Central memory CD8-positive, alpha-beta T cell (primary cell): Measurements from ENCODE around the gene SLA2.
"Not testable (repeated sequence)": the region's sequence is repeated elsewhere in the genome, so short reads cannot be mapped to it uniquely, and the experiment has no call there.

Experiments used
- ATAC-seq: fragments of 150-1000 bp; cut with Tn5 transposase; replicated peaks from 2 replicates; pipeline ENCODE4 v1.10.0; 2022; ENCODE audit warnings: mild to moderate bottlenecking, moderate FRiP score, moderate number of reproducible peaks; ENCODE audit not compliant: poor library complexity, severe bottlenecking; ENCODE audit errors: extremely low read depth
- DNase-seq, 2 donors: peaks; one replicate each; pipeline ENCODE4 v3.0.0; 2021; ENCODE audit warnings: low spot score in 2 of 2
- H3K27ac Mint-ChIP-seq: one replicate; pipeline ENCODE4 v1.8.0; 2022; ENCODE audit warnings: low read depth, mild to moderate bottlenecking, moderate library complexity, mixed read lengths
- H3K27me3 Mint-ChIP-seq: one replicate; pipeline ENCODE4 v1.8.0; 2022; ENCODE audit warnings: mixed read lengths
- H3K36me3 Mint-ChIP-seq: one replicate; pipeline ENCODE4 v1.8.0; 2022; ENCODE audit warnings: mild to moderate bottlenecking, moderate library complexity, mixed read lengths; ENCODE audit not compliant: insufficient read depth
- H3K4me1 Mint-ChIP-seq: one replicate; pipeline ENCODE4 v1.8.0; 2022; ENCODE audit warnings: mixed read lengths
- H3K4me3 Mint-ChIP-seq: one replicate; pipeline ENCODE4 v1.8.0; 2022; ENCODE audit warnings: mild to moderate bottlenecking, moderate library complexity, mixed read lengths
- H3K9me3 Mint-ChIP-seq: one replicate; pipeline ENCODE4 v1.8.0; 2022; ENCODE audit warnings: mixed read lengths

The SLA2 gene

DNA sequence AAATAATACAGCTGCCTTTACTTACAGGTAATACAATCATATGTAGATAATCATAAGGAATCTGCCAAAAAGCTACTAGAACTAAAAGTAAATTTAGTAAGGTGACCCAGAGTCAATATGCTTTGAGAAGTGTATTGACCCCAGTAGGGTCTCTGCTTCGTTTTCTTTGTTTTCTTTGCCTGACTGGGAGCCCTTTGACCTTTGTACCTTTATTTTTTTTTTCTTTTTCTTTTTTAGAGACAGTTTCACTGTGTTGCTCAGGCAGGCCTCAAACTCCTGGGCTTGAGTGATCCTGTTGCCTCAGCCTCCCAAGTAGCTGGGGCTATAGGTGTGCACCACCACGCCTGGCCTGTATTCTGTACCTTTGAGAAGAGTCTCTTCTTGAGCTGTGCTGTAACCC, 22.6 kb downstream of the SLA2 start:
- H3K27ac Mint-ChIP-seq, result peak overlapping the region; percentile 64
- no peaks in the 10 kb centered on the region for H3K9me3 Mint-ChIP-seq
- H3K4me1 Mint-ChIP-seq, result peaks cover 39% of the 10 kb centered on the region
- peaks cover 57% of the 10 kb centered on the region for H3K36me3 Mint-ChIP-seq
- ATAC-seq (no peak), DNase-seq (no peak)
- no peak overlapping the region for H3K4me3 Mint-ChIP-seq
- no peaks in the 10 kb centered on the region for H3K27me3 Mint-ChIP-seq

DNA sequence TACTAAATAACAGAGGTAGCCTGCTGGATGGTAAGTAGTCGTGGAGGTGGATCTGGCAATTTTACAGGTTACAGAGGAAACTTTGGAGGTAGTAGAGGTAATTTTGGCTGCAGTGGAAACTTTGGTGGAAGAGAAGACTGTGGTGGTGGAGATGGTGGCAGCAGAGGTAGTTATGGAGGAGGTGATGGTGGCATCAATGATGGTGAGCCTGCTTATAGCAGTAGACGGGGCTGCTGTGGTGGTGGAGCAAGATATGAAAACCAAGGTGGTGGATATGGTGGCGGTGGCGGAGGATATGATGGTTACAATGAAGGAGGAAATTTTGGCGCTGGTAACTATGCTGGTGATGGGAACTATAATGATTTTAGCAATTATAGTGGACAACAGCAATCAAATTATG, 25.1 kb downstream of the SLA2 start:
- ATAC-seq (no peak), DNase-seq (no peak)
- no peak overlapping the region for H3K4me3 Mint-ChIP-seq
- no peaks in the 10 kb centered on the region for H3K9me3 Mint-ChIP-seq
- H3K27ac Mint-ChIP-seq, result peak overlapping the region; percentile 17
- H3K4me1 Mint-ChIP-seq, result peaks cover 25% of the 10 kb centered on the region
- no peaks in the 10 kb centered on the region for H3K27me3 Mint-ChIP-seq
- H3K36me3 Mint-ChIP-seq, result peaks cover 36% of the 10 kb centered on the region

DNA sequence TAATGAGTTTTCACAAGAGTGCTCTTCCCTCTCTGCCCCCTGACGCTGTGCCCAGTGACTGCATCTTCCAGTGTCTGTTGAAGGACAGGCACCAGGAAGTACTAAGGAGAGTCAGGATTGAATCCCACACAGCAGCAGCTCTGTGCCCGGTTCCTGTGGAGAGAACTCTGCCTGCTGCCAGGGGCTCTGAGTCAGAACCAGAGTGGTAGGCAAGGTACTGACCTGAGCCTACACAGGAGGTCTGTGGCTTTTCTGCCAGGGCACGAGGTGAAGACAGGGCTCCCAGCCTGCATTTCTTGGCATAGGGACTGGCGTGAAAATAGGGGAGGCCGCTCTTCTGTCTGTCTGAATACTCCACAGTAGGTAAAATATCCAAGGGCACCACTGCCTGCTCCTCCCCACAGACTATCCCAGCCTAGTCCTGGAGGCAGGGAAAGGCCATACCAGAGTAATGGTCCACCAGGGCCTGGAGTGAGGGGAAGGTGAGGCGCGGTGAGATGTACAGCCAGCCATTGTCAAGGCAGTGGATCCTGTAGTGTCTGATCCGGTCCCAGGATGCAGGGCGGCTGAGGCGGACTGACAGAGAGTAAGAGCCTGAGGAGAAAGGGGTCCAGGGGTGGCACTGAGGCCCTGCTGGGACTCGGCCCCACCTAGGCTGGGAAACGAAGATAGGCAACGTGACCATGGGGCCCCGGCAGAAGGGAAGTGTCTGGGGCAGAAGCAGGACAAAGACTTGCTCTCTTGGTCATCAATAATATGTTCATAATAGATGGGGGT, 31.0 kb downstream of the SLA2 start:
- Mint-ChIP-seq H3K9me3 (no peaks in the 10 kb centered on the region), H3K4me1 (peaks cover 21% of the 10 kb centered on the region), H3K36me3 (peaks cover 48% of the 10 kb centered on the region), H3K27me3 (no peaks in the 10 kb centered on the region), H3K4me3 (no peak overlapping the region), H3K27ac (peak overlapping the region; percentile 89)
- DNase-seq, result no peak
- no peak for ATAC-seq

DNA sequence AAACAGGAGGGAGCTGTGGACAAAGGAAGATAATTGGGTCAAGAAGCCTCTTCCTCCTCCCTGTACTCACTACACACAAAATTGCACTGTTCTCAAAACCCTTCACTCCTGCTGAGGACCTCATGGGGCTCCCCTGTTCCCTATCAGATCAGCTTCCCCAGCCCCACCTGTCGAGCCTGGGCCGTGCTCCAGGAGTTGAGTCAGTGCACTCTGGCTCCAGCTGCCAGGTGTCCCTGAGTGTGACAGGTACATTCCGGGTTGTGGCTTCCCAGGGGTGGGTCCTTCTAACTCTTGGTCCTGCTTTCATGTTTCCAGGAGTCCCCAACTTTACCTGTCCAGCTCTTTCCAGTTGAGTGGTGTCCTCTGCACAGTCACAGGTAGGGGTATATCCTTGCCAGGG, 32.0 kb downstream of the SLA2 start:
- no peak for ATAC-seq
- Mint-ChIP-seq H3K36me3 (peaks cover 55% of the 10 kb centered on the region), H3K27me3 (no peaks in the 10 kb centered on the region), H3K27ac (peak overlapping the region; percentile 61), H3K4me1 (peaks cover 28% of the 10 kb centered on the region), H3K9me3 (no peaks in the 10 kb centered on the region), H3K4me3 (no peak overlapping the region)
- DNase-seq, result no peak

DNA sequence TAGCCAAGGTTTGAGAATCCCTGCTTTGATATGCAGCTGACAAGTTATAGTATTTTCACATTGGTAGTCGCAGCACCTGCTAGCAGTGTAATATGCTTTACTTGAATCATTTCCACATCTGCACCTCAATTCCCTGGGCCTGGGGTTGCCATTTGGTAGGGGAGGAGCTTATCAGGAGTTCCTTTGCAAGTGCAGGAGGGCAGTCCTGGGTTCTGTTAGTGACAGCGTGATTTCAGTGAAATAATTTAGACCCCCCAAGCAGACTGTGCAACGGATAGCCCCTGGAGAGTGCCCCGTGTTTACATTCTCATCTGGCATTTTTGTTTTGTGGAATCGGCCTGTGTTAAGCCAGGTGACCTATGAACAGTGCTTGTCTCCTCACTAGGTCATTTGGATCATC, 34.4 kb downstream of the SLA2 start:
- Mint-ChIP-seq H3K27me3 (no peaks in the 10 kb centered on the region), H3K27ac (no peak overlapping the region), H3K4me1 (peaks cover 39% of the 10 kb centered on the region), H3K36me3 (peaks cover 69% of the 10 kb centered on the region), H3K4me3 (no peak overlapping the region), H3K9me3 (no peaks in the 10 kb centered on the region)
- DNase-seq, result no peak
- no peak for ATAC-seq

- peak overlapping the region; percentile 51 for H3K27ac Mint-ChIP-seq
These were observed 37.6 kb downstream of the SLA2 start for GRCh38 chr20:36608388-36608728.

DNA sequence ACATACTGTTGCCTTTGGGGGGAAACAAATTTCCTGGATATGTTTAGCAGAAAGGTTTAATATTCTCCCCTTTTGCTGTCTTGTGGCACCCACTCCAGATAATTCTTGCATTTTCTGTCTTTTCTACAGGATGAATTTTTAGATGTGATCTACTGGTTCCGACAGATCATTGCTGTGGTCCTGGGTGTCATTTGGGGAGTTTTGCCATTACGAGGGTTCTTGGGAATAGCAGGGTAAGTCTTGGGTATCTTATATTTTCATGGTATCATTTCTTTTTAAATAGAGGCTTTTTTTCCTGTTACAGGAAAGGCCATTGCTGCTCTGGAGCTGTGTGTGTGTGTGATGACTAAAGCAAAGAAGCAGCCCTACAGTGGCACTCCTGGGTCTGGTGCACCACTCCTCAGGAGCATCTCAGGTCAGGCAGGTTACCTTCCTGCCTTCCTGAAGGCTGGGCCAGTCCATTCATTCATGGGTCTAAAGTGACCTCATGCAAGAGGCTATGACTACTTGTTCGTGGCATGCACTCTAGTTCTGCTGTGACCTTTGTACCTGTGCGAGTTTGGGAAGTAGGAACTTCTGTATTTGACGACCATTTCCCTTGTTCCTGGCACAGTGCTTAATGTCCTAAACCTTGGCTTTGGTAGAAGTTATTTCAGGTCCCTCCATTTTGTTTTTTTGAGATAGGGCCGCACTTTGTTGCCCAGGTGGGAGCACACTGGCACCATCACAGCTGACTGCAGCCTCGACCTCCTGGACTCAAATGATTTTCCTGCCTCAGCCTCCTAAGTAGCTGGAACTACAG, 38.2 kb downstream of the SLA2 start:
- Mint-ChIP-seq H3K9me3 (no peaks in the 10 kb centered on the region), H3K27ac (peak overlapping the region; percentile 94), H3K27me3 (no peaks in the 10 kb centered on the region), H3K36me3 (peaks cover 67% of the 10 kb centered on the region), H3K4me3 (peak overlapping the region; percentile 97), H3K4me1 (peaks cover 44% of the 10 kb centered on the region)
- ATAC-seq, result no peak
- no peak for DNase-seq

More at GRCh38 chr20:36608388-36608728, 37.6 kb downstream of the SLA2 start:
- not testable (repeated sequence) for H3K9me3 Mint-ChIP-seq, ATAC-seq, DNase-seq, H3K27me3 Mint-ChIP-seq, H3K4me3 Mint-ChIP-seq
- peaks cover 50% of the 10 kb centered on the region for H3K4me1 Mint-ChIP-seq
- peaks cover 70% of the 10 kb centered on the region for H3K36me3 Mint-ChIP-seq

GRCh38 chr20:36606158-36607066, 39.6 kb downstream of the SLA2 start:
- DNase-seq (no peak), ATAC-seq (no peak)
- Mint-ChIP-seq H3K27ac (peak overlapping the region; percentile 94), H3K9me3 (no peaks in the 10 kb centered on the region), H3K27me3 (no peaks in the 10 kb centered on the region), H3K4me3 (peak overlapping the region; percentile 97), H3K4me1 (peaks cover 39% of the 10 kb centered on the region), H3K36me3 (peaks cover 54% of the 10 kb centered on the region)

DNA sequence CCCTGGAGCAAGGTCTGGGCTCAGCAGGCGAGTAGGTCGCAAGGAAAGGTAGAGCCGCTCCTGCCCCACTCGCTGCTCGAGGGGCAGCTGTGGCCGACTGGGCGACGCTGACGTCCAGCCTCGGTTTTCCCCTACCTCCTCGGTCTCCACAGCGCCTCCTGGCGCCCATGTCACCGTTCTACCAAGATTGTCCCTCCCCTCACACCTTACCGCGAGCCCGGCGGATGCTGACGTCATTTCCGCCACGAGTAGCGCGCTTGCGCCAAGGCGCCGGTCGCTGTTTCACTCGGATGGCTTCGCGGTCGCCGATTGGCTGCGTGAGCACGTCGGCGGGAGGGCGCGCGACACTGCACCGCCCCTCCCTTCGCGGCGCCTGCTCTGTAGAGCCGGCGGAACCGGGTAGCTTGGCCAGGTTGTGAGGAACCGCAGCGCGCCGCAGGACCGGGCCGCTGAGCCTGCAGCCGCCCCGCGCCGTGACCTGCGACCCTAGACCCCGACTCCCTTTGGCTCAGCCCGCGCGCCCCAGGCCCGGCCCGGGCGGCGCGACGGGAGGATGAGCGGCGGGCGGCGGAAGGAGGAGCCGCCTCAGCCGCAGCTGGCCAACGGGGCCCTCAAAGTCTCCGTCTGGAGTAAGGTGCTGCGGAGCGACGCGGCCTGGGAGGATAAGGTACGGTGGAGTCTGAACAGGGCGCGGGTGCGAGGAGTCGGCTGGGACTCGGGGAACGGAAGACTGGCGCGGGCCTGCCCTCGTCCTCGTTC, 40.4 kb downstream of the SLA2 start, which contains the start of gene RAB5IF:
RAB5IF (plus strand) TSS at position 381 of the 759 bp plus-strand sequence; CDS start at position 554, 173 bp downstream.
- H3K9me3 Mint-ChIP-seq, result no peaks in the 10 kb centered on the region
- H3K27ac Mint-ChIP-seq, result peak within 1 kb of the TSS; percentile 94
- no peaks in the 10 kb centered on the region for H3K27me3 Mint-ChIP-seq
- H3K4me3 Mint-ChIP-seq, result peak within 1 kb of the TSS; percentile 97
- peaks cover 39% of the 10 kb centered on the region for H3K4me1 Mint-ChIP-seq
- H3K36me3 Mint-ChIP-seq, result peaks cover 46% of the 10 kb centered on the region
- ATAC-seq (peak; percentile 89), DNase-seq (peak; percentile 99)

GRCh38 chr20:36604952-36605398, 41.0 kb downstream of the SLA2 start:
- Mint-ChIP-seq H3K27ac (peak overlapping the region; percentile 94), H3K4me1 (peaks cover 42% of the 10 kb centered on the region), H3K9me3 (no peaks in the 10 kb centered on the region), H3K36me3 (peaks cover 41% of the 10 kb centered on the region), H3K27me3 (no peaks in the 10 kb centered on the region), H3K4me3 (peak overlapping the region; percentile 97)
- peak in 1 of 2 donors; percentile 55 for DNase-seq
- ATAC-seq, result peak; percentile 47

DNA sequence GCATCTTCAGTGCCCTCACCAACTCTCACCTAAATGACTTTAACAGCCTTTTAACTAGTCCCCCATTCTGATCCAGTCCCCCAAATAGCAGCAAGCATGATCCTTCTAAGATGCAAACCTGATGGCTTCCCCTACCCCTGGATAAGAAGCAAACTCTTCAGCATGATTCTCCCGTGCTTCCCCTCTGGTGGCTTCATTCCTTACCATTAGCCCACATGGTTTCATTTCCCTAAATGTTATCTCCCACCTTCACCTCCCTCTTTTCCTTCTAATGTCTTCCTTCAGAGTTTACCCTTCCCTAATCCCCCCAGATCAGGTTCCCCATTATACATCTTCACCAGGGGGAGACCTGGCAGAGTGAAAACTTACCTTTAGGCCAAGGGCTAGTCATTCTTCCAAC, 44.5 kb downstream of the SLA2 start:
- no peak for DNase-seq
- Mint-ChIP-seq H3K27ac (no peak overlapping the region), H3K27me3 (no peaks in the 10 kb centered on the region), H3K9me3 (no peaks in the 10 kb centered on the region), H3K4me3 (no peak overlapping the region), H3K36me3 (peaks cover 12% of the 10 kb centered on the region), H3K4me1 (peaks cover 25% of the 10 kb centered on the region)
- ATAC-seq, result no peak
